SK-MEL-5 (cell line): ENCODE data around the gene FRMPD1. TPM values are rescaled to one million over a fixed set of nuclear protein-coding genes. Genes with fewer than 3 reads are reported as not detected.

ENCODE experiments used
- DNase-seq: peaks from one replicate; pipeline ENCODE4 v3.0.0-alpha.2; 2016; ENCODE audit warnings: low read depth, low spot score
- in situ Hi-C: cut with HindIII; loops from 2 replicates; pipeline ENCODE4 v1.10.0; 2016; ENCODE audit warnings: low sequenced_read_pairs, high pct_unique_total_duplicates, low pct_unique_long_range_greater_than_20kb
- total RNA-seq: library from RNA; depleted of rRNA; stranded (reverse); fragments of >200 nt; shearing (Covaris generic); gene quantifications from 2 replicates; pipeline ENCODE4 v1.2.3, GENCODE V29; 2014

Gene FRMPD1
- total RNA-seq, 1 experiment from 2014 or later = not detected

DNA sequence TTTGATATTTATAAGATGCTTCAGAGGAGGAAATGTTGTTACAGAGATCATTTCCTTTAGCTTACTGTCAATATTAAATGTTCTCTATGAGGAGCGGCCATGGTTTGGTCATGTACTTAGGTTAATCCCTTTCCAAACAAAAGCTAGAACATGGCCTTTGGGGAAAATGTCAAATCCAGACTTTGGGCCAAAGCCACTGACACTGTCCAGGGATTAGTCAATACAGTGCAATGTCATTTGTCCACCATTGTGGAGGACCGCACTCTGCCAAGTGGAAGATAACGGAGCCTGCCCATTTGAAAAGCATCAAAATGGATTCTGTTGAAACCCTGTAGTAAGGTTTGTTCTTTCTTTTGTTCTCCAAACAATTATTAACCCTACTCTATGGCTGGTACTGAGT lies 50.1 kb downstream of the FRMPD1 start:
- no peak for DNase-seq
- in situ Hi-C loops = no loop called here

DNA sequence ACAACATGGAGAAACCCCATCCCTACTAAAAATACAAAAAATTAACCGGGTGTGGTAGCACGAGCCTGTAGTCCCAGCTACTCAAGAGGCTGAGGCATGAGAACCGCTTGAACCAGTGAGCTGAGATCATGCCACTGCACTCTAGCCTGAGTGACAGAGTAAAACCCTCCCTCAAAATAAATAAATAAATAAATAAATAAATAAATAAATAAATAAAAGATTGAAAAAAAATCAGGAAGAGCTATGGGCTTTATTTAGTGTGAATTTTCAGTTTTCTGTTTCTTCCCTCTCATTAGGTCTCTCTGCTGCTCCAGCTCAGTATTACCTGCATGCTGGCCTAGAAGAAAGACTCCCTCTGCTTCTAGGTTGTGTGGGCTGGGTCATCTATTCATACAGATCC lies 55.0 kb downstream of the FRMPD1 start:
- in situ Hi-C loops = no loop called here
- DNase-seq = no peak

DNA sequence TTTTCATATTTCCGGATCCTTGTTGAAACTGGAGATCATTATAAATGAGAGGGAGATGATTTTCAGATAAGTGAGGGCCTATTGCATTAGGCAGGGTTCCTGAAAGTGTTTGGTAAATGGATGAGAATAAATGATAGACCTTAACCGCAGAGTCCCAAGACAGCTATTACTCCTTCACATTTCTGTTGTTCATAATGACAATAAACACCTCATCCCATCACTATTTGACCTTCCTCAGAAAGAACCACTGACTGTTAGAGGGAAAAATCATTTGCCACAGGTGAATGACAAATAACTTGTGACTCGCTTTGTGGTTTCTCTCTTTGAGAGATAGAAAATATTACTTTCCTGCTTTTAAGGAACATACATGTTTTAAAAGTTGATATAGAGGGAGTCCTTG lies 55.5 kb downstream of the FRMPD1 start:
- in situ Hi-C loops = no loop called here
- DNase-seq = no peak

DNA sequence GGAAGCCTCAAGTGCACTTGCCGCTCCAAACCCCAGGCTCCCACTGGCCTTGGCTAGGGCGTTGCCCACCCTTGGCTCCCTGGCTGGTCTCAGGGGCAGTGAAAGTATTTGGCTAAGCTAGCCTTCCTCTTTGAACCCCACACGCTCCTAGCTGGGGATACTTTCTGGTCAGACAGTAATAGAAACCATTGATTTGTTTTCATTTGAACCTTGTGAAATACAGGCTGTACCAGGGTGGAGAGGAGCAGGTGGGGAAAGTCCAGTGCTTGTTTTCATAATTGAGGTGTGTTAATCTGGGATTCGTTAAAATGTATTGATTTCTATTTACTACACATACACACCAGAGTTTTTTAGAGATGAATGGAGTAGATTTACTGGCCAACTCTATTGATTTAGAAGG lies 57.0 kb downstream of the FRMPD1 start:
- no peak for DNase-seq
- in situ Hi-C loops = no loop called here

DNA sequence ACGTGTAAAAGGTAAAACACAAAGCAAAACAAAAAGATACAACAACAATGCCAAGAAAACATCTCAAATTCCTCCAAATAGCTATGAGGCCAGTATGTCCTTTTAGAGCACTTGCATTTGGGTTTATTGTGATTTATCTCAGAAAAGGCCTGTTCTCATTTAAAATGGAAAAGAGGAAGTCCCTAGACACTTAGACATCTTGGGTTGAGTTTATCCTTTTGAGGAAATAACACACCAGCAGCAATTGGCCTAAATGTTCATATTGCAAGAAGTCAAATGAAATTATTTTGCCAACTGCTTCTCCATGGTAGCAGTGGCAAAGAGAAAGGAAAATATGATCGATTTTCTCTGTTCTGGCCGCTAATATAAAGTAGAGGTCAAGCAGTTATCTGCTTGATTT lies 59.3 kb downstream of the FRMPD1 start:
- in situ Hi-C loops = no loop called here
- DNase-seq = no peak

GRCh38 chr9:37715260-37715659 lies 64.5 kb downstream of the FRMPD1 start:
- in situ Hi-C loops = no loop called here
- no peak for DNase-seq

DNA sequence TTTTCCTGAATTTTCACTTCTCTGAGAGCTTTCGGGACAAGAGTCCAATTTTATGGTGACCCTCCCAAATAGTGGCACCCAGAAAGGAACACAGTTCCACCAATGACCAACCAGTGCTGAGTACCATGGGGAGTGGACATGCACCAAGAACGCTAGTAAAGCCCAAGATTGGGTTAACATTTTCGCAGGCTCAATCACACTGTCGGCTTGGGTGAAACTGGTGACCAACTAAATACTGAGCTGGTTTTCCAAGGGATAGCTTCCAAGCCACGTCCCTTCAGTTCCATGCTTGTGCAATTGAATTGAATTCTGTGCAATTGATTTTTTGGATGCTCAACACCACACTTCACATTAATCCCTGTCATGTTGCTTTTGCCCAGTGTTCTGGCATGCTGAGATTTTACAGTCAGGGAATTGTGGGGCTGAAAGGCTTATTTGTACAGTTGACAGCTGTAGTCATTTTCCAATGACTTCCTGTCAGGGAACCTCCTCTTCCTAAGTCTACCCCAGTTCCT lies 65.3 kb downstream of the FRMPD1 start:
- in situ Hi-C loops = no loop called here
- DNase-seq = no peak

DNA sequence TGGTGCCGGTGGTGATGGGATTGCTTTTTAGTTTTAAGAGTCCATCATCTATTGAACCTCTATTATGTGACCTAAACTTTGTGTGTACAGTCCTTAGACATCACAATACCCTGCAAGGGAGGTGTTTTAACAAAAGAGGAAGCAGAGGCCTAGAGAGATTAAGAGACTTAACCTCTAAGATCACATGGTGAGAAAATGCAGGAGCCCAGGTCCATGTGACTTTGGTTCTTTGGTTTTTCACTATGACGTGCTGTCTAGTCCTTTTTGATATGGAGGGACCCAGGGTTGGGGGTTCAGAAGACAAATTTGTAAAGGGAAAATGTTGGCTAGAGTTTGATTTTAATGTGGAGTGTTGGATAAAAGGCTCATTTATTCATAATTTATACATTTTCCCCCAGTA lies 68.8 kb downstream of the FRMPD1 start:
- DNase-seq = no peak
- in situ Hi-C loops = no loop called here

GRCh38 chr9:37727013-37727412 lies 76.3 kb downstream of the FRMPD1 start:
- DNase-seq = no peak
- in situ Hi-C loops = no loop called here

- in situ Hi-C loops = no loop called here
- DNase-seq = no peak
These were observed 78.7 kb downstream of the FRMPD1 start for GRCh38 chr9:37729499-37729898.

- no peak for DNase-seq
These were observed 79.5 kb downstream of the FRMPD1 start for GRCh38 chr9:37730256-37730655.

DNA sequence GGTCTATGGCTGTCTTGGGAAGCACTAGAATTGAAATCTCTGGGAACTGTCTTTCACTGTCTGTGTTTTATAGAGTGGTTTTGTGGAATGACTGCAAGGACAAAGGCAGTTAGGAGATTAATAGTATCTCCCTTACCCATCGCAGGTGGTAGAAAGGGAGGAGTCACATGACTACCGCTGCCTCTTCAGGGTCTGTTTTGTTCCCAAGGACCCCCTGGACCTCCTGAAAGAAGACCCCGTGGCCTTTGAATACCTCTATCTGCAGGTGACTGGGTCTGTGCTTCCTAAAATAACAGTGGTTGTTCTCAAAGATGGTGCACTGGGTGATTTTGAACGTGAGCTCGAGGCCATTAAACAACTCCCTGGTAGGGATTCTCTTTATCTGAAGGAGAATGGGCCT lies 80.1 kb downstream of the FRMPD1 start:
- no peak for DNase-seq
- in situ Hi-C loops = no loop called here

More at GRCh38 chr9:37730256-37730655, 79.5 kb downstream of the FRMPD1 start:
- in situ Hi-C loops = no loop called here

- in situ Hi-C loops = no loop called here
- no peak for DNase-seq
These were observed 81.5 kb downstream of the FRMPD1 start for GRCh38 chr9:37732086-37732741.

- in situ Hi-C loops = no loop called here
These were observed 82.2 kb downstream of the FRMPD1 start for GRCh38 chr9:37732952-37733351.

GRCh38 chr9:37739222-37739621 lies 88.5 kb downstream of the FRMPD1 start:
- in situ Hi-C loops = no loop called here
- no peak for DNase-seq

More at GRCh38 chr9:37732952-37733351, 82.2 kb downstream of the FRMPD1 start:
- no peak for DNase-seq

DNA sequence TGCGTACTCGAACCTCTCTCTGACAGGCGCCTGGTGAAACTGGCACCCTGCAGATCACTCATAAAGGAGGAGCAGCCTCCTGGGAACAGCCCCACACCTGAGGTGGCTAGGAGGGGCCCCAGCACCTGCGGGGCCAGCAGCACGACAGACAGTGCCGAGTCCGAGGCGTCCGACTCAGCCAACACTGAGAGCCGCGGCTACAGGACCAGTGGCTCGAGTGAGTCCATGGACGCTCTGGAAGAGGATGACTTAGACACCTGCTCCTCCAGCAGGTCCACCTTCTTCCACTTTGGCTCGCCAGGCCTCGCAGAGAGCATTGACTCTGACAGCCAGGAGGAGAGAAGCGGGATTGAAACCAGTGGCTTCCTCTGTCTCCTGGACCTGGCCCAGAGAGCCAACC lies 89.4 kb downstream of the FRMPD1 start:
- DNase-seq = no peak
- in situ Hi-C loops = no loop called here

DNA sequence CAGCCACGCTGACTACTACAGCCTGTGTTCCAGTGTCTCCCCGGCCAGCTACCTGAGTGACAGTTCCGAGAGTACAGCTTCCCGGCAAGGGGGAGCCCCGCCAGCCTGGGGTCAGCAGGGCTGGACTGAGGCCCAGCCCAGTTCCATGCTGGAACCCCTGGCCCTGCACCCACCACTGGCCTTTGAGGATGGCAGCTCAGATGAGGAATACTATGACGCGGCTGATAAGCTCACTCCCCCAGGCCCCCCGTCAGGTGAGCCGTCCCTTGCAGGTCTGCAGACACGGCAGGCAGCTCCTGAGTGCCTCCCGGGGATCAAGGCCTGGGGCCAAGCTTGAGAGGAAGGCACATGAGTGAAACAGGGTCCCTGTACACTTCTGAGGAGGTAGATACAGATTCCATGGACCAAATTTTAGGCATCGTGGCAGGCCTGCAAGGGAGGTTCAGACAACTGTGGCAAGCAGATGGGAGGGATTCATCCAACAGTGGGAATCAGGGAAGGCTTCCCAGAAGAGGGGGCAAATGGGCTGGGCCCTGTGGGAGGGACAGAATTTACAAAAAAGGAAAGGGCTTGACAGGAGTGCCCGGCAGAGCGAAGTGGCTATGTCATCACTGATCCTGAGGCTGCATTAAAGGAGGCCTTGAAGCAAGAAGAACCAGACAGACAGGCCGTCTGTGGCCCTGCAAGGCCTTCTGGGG lies 90.0 kb downstream of the FRMPD1 start:
- DNase-seq = no peak
- in situ Hi-C loops = no loop called here

DNA sequence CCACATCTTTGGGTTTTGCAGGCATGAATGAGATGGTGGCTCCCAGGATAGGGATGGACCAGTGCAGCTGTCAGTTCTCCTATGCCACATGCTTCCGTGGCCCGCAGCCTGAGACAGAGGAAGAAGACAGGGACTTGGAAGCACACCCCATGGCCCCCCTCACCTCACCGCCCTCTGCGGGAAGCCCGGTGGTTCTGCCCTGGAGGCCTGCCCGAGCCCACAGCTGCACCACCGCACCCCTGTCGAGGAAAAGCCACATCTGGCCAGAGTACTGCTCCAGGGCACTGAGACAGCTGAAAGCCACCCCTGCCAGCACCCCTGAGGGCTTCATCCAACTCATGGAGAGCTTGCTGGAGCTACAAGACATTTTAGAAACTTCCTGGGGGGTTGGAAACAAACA lies 95.2 kb downstream of the FRMPD1 start:
- in situ Hi-C loops = no loop called here
- DNase-seq = no peak
